Left ventricle myocardium inferior (tissue), 1 donor: ENCODE data around the gene TEAD1. TPM values are rescaled to one million over a fixed set of nuclear protein-coding genes. Genes with fewer than 3 reads are reported as not detected.

ENCODE experiments used
- DNase-seq: peaks from one replicate; pipeline ENCODE4 v3.0.0-alpha.2; 2020
- H3K27ac ChIP-seq: fragments of 200-600 bp; replicated peaks from 2 replicates; pipeline ENCODE4 v1.8.0; 2021
- H3K27me3 ChIP-seq: fragments of 200-600 bp; 2 replicates; pipeline ENCODE4 v1.8.0; 2021; ENCODE audit warnings: low read depth
- H3K36me3 ChIP-seq: fragments of 200-600 bp; 2 replicates; pipeline ENCODE4 v1.8.0; 2021
- H3K4me1 ChIP-seq: fragments of 200-600 bp; 2 replicates; pipeline ENCODE4 v1.8.0; 2021
- H3K4me3 ChIP-seq: fragments of 200-600 bp; 2 replicates; pipeline ENCODE4 v1.8.0; 2021; ENCODE audit warnings: mild to moderate bottlenecking, moderate library complexity
- H3K9me3 ChIP-seq: fragments of 200-600 bp; replicated peaks from 2 replicates; pipeline ENCODE4 v1.8.0; 2021
- CTCF ChIP-seq: fragments of 200-600 bp; IDR thresholded peaks from 2 replicates; pipeline ENCODE4 v1.8.0; 2021; ENCODE audit warnings: antibody characterized with exemption, mild to moderate bottlenecking, borderline replicate concordance
- intact Hi-C: fragments of 100-400 bp; cut with micrococcal nuclease; formaldehyde crosslinking; loops from one replicate; pipeline ENCODE4 v1.11.0; 2022
- total RNA-seq: library from RNA; stranded (reverse); fragmentation: NEBNext Ultra II Directional; extraction: Animal tissue kit (Norgen Biotek cat#: 25700); gene quantifications from one replicate; pipeline ENCODE4 v1.2.1, GENCODE V29; 2021
- donor health status: DM: no; HTN: yes; CAD: no; lungs with severe emphysema.

Gene TEAD1
- total RNA-seq, 1 donor from 2014 or later, result 121 TPM

DNA sequence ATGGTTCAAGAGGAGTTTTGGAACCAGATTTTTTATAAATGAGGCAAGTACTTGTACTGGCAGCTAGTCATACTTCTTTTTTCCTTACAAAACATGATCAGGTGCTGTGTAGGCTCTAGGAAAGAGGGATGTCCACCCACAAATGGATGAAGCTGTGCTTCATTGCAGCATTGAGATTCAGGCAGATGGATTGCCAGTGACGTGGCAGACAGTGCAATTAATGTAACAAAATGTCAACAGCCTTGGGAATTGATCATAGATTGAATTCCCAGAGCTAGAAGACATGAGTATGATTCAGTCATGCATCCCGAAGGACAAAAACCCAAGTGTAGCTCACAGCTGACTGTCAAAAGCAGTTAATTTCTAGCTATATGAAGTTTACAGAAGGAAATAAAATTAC lies 235.7 kb downstream of the TEAD1 start:
- Histone ChIP-seq H3K4me1 (peaks cover 12% of the 10 kb centered on the region), H3K27me3 (no peaks in the 10 kb centered on the region), H3K36me3 (peaks cover 5% of the 10 kb centered on the region), H3K4me3 (no peak overlapping the region), H3K27ac (no peak overlapping the region), H3K9me3 (no peaks in the 10 kb centered on the region)
- TF ChIP-seq CTCF, result no peak
- intact Hi-C loops, result no loop called here
- no peak for DNase-seq

GRCh38 chr11:12914400-12914912 lies 240.2 kb downstream of the TEAD1 start:
- no peak overlapping the region for H3K4me3 ChIP-seq
- H3K4me1 ChIP-seq, result peaks cover 20% of the 10 kb centered on the region
- no peaks in the 10 kb centered on the region for H3K27me3 ChIP-seq
- peak overlapping the region; percentile 67 for H3K27ac ChIP-seq
- peaks cover 5% of the 10 kb centered on the region for H3K36me3 ChIP-seq
- intact Hi-C loops, result no loop called here
- DNase-seq, result peak; percentile 75
- H3K9me3 ChIP-seq, result no peaks in the 10 kb centered on the region
- TF ChIP-seq CTCF, result peak; percentile 72

GRCh38 chr11:12915093-12915492 lies 240.9 kb downstream of the TEAD1 start:
- Histone ChIP-seq H3K27ac (peak overlapping the region; percentile 67), H3K4me1 (peaks cover 20% of the 10 kb centered on the region), H3K36me3 (no peaks in the 10 kb centered on the region), H3K27me3 (no peaks in the 10 kb centered on the region), H3K9me3 (no peaks in the 10 kb centered on the region), H3K4me3 (no peak overlapping the region)
- DNase-seq, result no peak
- TF ChIP-seq CTCF, result no peak
- intact Hi-C loops, result no loop called here

DNA sequence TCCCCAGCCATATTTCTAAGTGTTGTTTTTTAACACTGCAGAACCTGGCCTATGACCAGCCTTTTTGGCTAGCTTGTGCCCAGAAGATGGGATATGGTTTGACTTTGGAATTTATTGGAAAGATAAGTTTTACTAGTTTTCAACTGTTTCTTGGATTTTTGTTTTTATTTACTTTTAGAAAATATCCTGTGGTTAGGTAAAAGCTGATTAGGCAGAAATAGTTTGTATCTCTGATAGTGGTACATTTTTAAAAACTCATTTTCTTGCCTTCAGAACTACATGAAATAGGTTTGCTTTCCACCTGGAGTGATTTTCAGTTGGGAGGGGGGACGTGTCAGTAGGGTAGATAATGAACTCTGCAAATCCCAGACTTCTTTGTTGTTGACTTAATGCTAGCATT lies 243.6 kb downstream of the TEAD1 start:
- no peak for DNase-seq
- Histone ChIP-seq H3K4me3 (no peak overlapping the region), H3K36me3 (no peaks in the 10 kb centered on the region), H3K27ac (no peak overlapping the region), H3K9me3 (no peaks in the 10 kb centered on the region), H3K27me3 (no peaks in the 10 kb centered on the region), H3K4me1 (peaks cover 20% of the 10 kb centered on the region)
- TF ChIP-seq CTCF, result no peak
- intact Hi-C loops, result no loop called here

DNA sequence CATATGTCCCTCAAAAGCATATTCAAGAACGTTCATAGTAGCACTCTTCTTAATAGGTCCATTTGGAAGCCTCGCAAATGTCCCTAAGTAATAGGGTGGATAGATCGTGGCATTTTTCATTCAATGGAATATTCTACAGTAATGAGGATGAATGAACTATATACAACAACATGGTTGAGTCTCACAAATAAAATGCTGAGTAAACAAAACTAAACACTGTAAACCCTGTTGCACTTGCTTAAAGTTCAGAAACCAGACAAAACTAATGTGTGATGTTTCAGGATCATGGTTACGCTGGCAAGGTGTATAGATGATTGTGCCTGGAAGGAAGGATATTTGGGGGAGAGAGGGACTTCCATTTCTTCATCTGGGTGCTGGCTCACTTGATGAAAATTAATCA lies 244.4 kb downstream of the TEAD1 start:
- Histone ChIP-seq H3K27me3 (no peaks in the 10 kb centered on the region), H3K9me3 (no peaks in the 10 kb centered on the region), H3K4me1 (peaks cover 23% of the 10 kb centered on the region), H3K4me3 (no peak overlapping the region), H3K27ac (no peak overlapping the region), H3K36me3 (no peaks in the 10 kb centered on the region)
- TF ChIP-seq CTCF, result no peak
- intact Hi-C loops, result no loop called here
- DNase-seq, result no peak
